ENCODE measurements around the gene SLC9A3.

DNA sequence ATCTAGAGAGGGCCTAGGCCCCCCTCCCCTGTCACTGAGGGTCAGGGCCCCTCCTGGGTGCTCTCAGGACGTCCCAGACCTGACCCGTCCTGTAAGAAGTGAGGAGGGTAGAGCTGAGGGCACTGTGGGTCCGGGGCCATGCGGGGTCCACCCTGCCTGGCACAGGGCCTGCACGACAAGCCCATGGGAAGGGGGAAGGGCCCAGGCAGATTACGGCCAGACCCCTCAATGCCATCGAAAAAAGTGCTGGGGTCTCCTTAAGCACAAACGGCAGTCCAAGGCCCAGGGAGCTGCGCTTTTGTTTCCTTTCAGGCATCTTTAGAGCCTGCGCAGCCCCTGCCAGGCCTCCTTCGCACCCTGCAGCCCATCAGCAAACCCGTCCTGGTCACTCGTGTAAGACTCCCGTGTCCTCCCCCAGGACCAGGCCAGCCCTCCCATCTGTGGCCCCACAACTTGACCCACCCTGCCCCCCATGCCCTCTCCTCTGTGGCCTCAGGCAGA is 85.7 kb downstream of the SLC9A3 start:
- TF ChIP-seq POLR2A (IDR thresholded peaks at IDR 0.05; ENCODE audit: low read depth, low read length) (peak; percentile 56), POLR2AphosphoS5 (IDR thresholded peaks at IDR 0.05; ENCODE audit: low read depth, low read length) (peak; percentile 60; the same call in 1 of the 2 replicates), PAX5 (IDR thresholded peaks at IDR 0.05; ENCODE audit: insufficient read depth, low read length, severe bottlenecking) (no peak), TAF1 (IDR thresholded peaks at IDR 0.05; ENCODE audit: low read depth, low read length) (no peak)
